Hepatocyte (in vitro differentiated cells): ENCODE measurements around the gene ANKRD16. TPM values are rescaled to one million over a fixed set of nuclear protein-coding genes. Genes with fewer than 3 reads are reported as not detected.

ENCODE experiments used
- DNase-seq: peaks from one replicate; pipeline ENCODE4 v3.0.0-alpha.2; 2016; ENCODE audit warnings: low spot score
- H2AFZ ChIP-seq: fragments of 200-600 bp; sonication (generic); 2 replicates; pipeline ENCODE4 v1.6.0; 2016; ENCODE audit warnings: antibody characterized with exemption, mild to moderate bottlenecking
- H3K27ac ChIP-seq: fragments of 200-600 bp; sonication (generic); 2 replicates; pipeline ENCODE4 v1.5.1; 2016; ENCODE audit warnings: mild to moderate bottlenecking
- H3K27me3 ChIP-seq: fragments of 200-600 bp; sonication (generic); 2 replicates; pipeline ENCODE4 v1.6.1; 2016
- H3K36me3 ChIP-seq: fragments of 200-600 bp; sonication (generic); replicated peaks from 2 replicates; pipeline ENCODE4 v1.5.1; 2016; ENCODE audit warnings: low read depth; ENCODE audit not compliant: insufficient read depth
- H3K4me1 ChIP-seq: fragments of 200-600 bp; sonication (generic); 2 replicates; pipeline ENCODE4 v1.5.1; 2016; ENCODE audit warnings: mild to moderate bottlenecking, moderate library complexity; ENCODE audit not compliant: insufficient read depth
- H3K4me2 ChIP-seq: fragments of 200-600 bp; sonication (generic); 2 replicates; pipeline ENCODE4 v1.6.0; 2016
- H3K4me3 ChIP-seq: fragments of 200-600 bp; sonication (generic); 2 replicates; pipeline ENCODE4 v1.5.1; 2016; ENCODE audit warnings: mild to moderate bottlenecking
- H3K79me2 ChIP-seq: fragments of 200-600 bp; sonication (generic); 2 replicates; pipeline ENCODE4 v1.6.0; 2017; ENCODE audit warnings: mild to moderate bottlenecking
- H3K9me2 ChIP-seq: fragments of 200-600 bp; sonication (generic); replicated peaks from 2 replicates; pipeline ENCODE4 v1.6.0; 2017; ENCODE audit warnings: mild to moderate bottlenecking; ENCODE audit not compliant: insufficient read depth
- H3K9me3 ChIP-seq: fragments of 200-600 bp; sonication (generic); 2 replicates; pipeline ENCODE4 v1.5.1; 2016; ENCODE audit warnings: low read depth, mild to moderate bottlenecking
- H4K20me1 ChIP-seq: fragments of 200-600 bp; sonication (generic); 2 replicates; pipeline ENCODE4 v1.6.0; 2016; ENCODE audit warnings: mild to moderate bottlenecking; ENCODE audit not compliant: insufficient read depth, poor library complexity, severe bottlenecking
- CTCF ChIP-seq: fragments of 200-600 bp; sonication (generic); IDR thresholded peaks from 2 replicates; pipeline ENCODE4 v1.5.1; 2016; ENCODE audit warnings: antibody characterized with exemption, mild to moderate bottlenecking; ENCODE audit not compliant: poor library complexity
- EZH2 ChIP-seq: fragments of 200-600 bp; sonication (generic); IDR thresholded peaks from 2 replicates; pipeline ENCODE4 v1.6.1; 2016; ENCODE audit warnings: antibody characterized with exemption, mild to moderate bottlenecking, borderline replicate concordance
- EZH2phosphoT487 ChIP-seq: fragments of 200-600 bp; sonication (generic); IDR thresholded peaks from one replicate; pipeline ENCODE4 v1.6.1; 2018; ENCODE audit warnings: antibody characterized with exemption, mild to moderate bottlenecking, low read depth, moderate library complexity; ENCODE audit not compliant: unreplicated experiment, severe bottlenecking
- WGBS: methylation state at CpG from one replicate; pipeline ENCODE4 v1.1.6; 2016; ENCODE audit warnings: low lambda C conversion rate; ENCODE audit errors: missing lambda C conversion rate; 5-methylcytosine and 5-hydroxymethylcytosine counted together
- polyA plus RNA-seq: library from polyadenylated mRNA; unstranded; fragments of >200 nt; fragmentation: Nextera tagmentation; extraction: Ambion mirVana; gene quantifications from 2 replicates; pipeline ENCODE4 v1.2.1, GENCODE V29; 2016
- total RNA-seq: library from RNA; depleted of rRNA; stranded (reverse); fragments of >200 nt; gene quantifications from 2 replicates; pipeline ENCODE4 v1.2.3, GENCODE V29; 2014

ANKRD16 gene
- total and polyA plus RNA-seq, 2 experiments from 2014 or later: 6.8 to 15.7 TPM

- 91% methylated on average over 4 of the region's 4 CpGs for WGBS
- H3K4me3 ChIP-seq: no peak overlapping the region
Measured at GRCh38 chr10:5817322-5818047, 72.2 kb downstream of the ANKRD16 start.

GRCh38 chr10:5816170-5816569 is 73.5 kb downstream of the ANKRD16 start:
- Histone ChIP-seq H3K27ac (no peak overlapping the region), H3K4me3 (no peak overlapping the region), H2AFZ (no peak overlapping the region), H3K4me1 (peaks cover 13% of the 10 kb centered on the region), H3K27me3 (no peaks in the 10 kb centered on the region), H3K36me3 (no peaks in the 10 kb centered on the region), H3K79me2 (peaks cover 27% of the 10 kb centered on the region), H4K20me1 (peaks cover 13% of the 10 kb centered on the region), H3K9me2 (no peaks in the 10 kb centered on the region), H3K4me2 (no peak overlapping the region), H3K9me3 (no peaks in the 10 kb centered on the region)
- no peak for DNase-seq
- TF ChIP-seq EZH2 (no peak), EZH2phosphoT487 (no peak), CTCF (no peak)

More at GRCh38 chr10:5817322-5818047, 72.2 kb downstream of the ANKRD16 start:
- peaks cover 10% of the 10 kb centered on the region for H3K4me1 ChIP-seq
- H3K27me3 ChIP-seq: no peaks in the 10 kb centered on the region
- peaks cover 14% of the 10 kb centered on the region for H3K79me2 ChIP-seq
- no peaks in the 10 kb centered on the region for H3K9me2 ChIP-seq
- no peaks in the 10 kb centered on the region for H3K36me3 ChIP-seq
- no peak overlapping the region for H2AFZ ChIP-seq
- H3K27ac ChIP-seq: no peak overlapping the region
- H3K4me2 ChIP-seq: no peak overlapping the region
- TF ChIP-seq EZH2phosphoT487: no peak
- no peaks in the 10 kb centered on the region for H3K9me3 ChIP-seq
- H4K20me1 ChIP-seq: peaks cover under 1% of the 10 kb centered on the region
- no peak for DNase-seq

- Histone ChIP-seq H2AFZ (peak overlapping the region; percentile 47), H3K4me2 (peak overlapping the region; percentile 83), H3K4me3 (peak overlapping the region; percentile 56), H3K9me2 (no peaks in the 10 kb centered on the region), H4K20me1 (peaks cover 31% of the 10 kb centered on the region), H3K36me3 (no peaks in the 10 kb centered on the region), H3K9me3 (no peaks in the 10 kb centered on the region), H3K27me3 (no peaks in the 10 kb centered on the region), H3K79me2 (peaks cover 45% of the 10 kb centered on the region), H3K27ac (peak overlapping the region; percentile 100), H3K4me1 (peaks cover 29% of the 10 kb centered on the region)
- TF ChIP-seq CTCF: no peak
- no peak for TF ChIP-seq EZH2phosphoT487
- no peak for TF ChIP-seq EZH2
- WGBS: 28% methylated on average over 12 of the region's 12 CpGs
- DNase-seq: peak; percentile 32
Measured at GRCh38 chr10:5814110-5815107, 75.3 kb downstream of the ANKRD16 start.
